Measurements from ENCODE around the gene AFAP1.

Gene AFAP1

GRCh38 chr4:7890635-7891393 lies 48.8 kb downstream of the AFAP1 start:
- no peak for DNase-seq

DNA sequence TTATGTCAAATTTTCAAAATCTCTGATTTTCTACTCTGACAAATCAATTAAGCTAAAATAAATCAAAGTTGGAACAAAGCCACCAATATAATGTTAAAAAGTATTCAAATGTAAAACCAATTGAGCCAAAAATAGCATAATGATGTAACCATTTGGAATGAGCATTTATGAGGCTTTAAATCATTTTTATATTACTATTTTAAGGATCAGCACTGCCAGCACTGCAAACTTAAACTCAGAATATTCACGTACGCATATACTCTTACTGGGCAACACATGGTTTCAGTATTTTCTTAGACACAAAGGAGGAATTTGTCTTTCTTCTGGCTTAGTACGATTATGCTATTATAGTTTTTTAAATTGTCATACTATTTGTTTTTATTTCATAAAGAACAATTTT lies 52.2 kb downstream of the AFAP1 start:
- no peak for DNase-seq

DNA sequence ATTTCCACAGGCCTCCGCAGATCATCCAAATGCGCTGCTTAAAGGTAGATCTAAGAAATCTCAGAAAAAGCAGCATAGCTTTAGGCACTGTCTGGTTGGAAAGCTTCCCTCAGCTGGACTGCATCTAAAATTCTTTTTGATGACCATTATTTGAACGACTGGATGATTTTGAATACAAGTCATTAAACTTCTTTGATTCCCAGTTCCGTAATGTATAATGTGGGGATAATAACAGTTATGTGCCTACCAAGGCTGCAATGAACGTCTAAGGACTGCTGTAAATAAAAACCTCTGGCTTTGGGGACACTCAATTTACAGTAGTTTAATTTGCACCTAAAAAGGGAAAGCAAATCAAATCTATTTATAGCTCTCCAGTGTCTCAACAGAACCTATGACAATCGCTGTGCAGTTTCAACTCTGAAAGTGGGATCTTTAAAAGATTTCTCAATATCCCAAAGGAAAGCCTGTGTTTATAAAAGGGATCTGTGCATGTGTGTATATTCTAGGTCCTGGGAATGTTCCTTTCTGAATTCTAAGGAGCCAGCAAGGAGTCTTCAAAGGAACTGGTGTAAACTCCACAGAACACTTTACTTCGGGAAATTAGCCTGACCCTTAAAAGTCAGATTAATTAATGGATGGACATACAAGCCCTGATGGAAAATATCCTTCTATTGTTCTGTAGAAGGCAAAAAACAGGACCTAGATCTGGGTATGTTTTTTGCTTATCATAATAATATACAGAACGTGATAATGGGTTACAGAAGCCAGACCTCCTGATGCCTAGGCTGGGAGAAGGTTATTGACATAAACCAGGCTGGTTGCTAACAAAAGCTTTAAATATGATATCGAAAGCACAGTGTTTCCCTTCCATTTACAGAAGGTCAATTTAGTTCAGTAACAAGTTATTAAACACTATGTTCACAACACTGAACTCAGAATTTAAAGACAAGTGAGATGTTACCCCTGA lies 53.4 kb downstream of the AFAP1 start:
- DNase-seq, result no peak

DNA sequence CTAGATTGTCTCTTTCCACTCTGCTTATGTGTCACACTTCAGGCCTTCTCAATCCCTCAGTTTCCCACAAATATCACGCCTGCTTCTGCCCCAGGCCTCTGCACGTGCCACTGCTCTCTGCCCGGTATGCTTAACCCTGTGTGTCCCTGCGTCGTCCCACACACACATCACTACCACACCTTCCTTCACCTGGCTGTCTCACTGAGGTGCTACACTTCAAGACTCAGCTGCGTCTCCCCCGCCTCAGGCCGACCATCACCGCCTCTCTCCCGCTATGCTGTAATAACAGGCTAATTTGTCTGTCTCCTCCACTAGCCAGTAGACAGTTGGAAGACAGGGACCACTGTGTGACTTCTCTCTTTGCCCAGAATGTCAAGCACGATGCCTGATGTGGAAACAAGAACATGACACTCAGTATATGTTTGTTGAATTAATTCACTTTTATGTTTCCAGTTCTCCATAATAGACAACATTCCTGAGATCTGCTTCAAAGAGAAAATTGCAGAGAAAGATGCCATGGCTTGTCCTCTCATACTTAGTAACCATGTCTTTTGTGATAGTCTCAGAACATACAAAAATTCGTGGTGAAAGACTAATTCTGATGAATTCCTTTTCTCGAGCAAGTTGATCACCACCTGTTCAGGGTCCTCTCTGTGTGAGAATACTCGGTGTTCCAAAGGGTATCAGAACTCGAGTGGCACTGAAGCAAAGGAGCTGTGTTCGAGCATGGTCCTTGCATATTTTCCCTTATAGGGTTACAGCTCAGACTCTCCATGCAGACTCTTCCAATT lies 54.2 kb downstream of the AFAP1 start:
- DNase-seq, result no peak

DNA sequence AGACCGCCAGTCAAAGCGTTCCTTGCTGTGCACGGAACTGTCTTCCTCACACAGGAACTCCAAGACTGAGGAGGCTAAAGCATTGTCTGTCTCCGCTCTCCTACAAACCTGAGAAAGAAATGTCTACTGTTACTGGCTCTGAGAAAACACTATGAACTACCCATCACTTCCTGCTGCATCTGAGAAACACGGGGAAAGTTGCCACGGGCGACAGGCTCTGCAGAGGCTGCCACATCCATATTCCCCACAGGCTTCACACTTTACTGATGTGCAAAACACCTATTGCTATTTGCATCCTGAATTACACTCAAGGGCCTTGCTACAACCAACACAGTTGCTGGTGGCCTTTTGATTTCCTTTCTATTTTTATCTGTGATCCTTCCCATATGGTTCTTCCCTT lies 59.0 kb downstream of the AFAP1 start:
- no peak for DNase-seq

- DNase-seq, result no peak
Measured at GRCh38 chr4:7879127-7879526, 60.5 kb downstream of the AFAP1 start.

DNA sequence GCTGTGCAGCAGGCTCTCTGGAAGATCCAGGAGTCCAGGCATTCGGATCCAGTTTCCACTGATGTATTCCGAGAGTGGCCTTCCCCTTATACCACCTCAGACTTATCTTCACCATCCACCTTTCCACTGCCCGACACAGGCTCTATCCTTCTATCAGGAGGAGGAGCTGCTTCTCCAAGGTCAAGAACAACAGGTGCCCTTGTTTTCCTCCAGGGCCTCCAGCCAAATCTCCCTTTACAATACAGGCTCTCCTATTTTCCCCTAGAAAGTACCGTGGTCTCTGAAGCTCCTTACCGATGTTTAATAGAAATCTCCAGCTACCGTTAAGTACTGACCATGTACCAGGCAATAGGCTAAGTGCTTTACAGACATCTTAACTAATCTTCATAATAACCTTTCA lies 61.3 kb downstream of the AFAP1 start:
- DNase-seq, result no peak

GRCh38 chr4:7877176-7877575 lies 62.5 kb downstream of the AFAP1 start:
- no peak for DNase-seq

- peak; percentile 16 to 46 for DNase-seq
Measured at GRCh38 chr4:7876201-7876875, 63.3 kb downstream of the AFAP1 start.

DNA sequence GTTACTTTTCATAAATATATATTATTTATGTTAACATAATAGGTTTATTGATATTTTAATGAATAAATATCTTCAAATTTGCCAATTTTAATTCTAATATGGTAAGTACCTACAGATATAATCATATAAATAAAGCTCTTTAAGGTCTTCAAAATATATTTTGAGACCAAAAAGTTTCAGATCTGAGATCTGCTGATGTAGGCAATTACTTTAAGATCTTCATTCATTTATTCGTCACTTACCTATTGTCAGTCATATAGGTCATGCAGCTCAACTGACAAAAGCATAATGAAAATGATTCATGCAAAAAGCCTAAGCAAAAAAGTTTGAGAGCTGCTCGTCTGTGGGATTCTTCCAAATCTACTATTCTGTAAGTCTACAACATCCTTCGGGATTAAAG lies 64.8 kb downstream of the AFAP1 start:
- DNase-seq, result no peak

GRCh38 chr4:7873881-7874280 lies 65.8 kb downstream of the AFAP1 start:
- DNase-seq, result no peak

DNA sequence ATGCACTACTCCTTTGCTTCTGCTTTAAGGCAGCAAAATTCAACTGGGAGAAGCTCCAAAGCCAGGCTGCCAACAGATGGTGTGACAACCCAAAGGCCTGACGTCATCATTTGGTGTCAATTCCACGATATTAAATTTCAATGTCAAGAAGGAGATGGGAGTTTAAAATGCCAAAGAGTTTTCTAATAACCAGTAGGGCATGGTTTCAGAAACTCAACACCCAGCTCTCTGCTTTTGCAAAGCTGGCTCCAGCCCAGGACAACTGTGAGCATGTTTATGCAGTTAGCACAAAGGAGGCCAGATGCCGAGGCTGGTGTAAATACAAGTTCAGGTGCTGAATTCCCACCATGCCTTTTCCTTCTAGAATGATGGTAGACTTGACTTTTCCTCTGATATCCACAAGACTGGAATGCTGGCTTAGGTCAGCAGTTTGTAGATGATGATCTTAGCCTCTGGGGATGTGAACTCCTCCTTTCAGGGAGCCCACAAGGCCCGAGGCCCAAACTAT lies 67.3 kb downstream of the AFAP1 start:
- DNase-seq, result no peak

DNA sequence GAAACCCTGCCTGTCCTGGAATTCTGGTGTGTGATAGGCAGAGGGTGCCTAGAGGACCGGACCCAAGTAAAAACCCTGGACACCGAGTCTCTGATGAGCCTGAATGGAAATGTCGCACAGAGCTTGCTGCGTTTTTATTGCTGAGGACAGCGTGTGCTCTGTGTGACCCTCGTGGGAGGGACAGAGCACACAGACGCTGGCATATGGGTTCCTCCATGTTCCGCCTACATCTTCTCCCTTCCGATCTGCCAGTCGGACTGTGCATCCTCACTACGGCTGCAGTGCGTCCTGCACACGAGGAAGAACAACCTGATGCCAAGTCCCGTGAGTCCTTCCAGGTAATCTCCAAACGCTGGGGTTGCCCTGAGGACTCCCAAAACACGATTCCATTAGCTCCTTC lies 68.3 kb downstream of the AFAP1 start:
- DNase-seq, result no peak

DNA sequence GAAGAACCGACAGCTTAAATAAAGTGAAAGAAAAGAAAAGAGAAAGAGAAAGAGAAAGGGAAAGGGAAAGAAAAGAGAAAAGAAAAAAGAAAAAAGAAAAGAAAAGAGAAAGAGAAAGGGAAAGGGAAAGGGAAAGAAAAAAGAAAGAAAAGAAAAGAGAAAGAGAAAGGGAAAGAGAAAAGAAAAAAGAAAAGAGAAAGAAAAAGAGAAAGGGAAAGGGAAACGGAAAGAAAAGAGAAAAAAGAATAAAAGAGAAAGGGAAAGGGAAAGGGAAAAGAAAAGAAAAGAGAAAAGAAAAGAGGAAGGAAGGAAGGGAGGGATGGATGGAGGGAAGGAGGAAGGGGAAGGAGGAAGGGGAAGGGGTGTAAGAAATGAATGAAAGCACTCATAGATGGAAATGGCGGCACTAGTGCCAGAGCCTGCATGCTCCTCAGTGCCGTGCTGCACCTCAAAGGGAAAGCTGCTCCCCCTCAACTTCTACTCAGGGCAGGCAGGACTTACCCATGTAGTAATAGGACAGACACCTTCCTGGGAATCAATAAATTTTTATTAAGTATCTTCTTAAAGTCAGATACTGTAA lies 70.7 kb downstream of the AFAP1 start:
- peak in 1 of 2 donors; percentile 42 for DNase-seq

DNA sequence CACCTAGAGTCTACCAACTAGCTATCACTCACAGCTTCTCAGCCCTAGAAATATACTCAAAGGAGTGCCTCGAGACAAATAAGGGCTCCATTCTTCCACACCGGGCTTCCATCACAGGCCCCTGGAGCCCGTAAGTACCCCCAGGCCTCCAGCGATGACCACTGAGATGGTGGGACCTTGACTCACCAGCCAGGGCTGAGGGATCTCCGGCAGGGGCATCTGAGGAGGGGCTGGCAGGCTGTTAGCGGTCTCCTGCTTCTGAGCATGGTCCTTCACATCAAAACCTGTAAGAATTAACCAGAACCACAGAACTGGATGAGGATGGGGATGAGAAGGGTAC lies 71.3 kb downstream of the AFAP1 start:
- DNase-seq, result no peak

DNA sequence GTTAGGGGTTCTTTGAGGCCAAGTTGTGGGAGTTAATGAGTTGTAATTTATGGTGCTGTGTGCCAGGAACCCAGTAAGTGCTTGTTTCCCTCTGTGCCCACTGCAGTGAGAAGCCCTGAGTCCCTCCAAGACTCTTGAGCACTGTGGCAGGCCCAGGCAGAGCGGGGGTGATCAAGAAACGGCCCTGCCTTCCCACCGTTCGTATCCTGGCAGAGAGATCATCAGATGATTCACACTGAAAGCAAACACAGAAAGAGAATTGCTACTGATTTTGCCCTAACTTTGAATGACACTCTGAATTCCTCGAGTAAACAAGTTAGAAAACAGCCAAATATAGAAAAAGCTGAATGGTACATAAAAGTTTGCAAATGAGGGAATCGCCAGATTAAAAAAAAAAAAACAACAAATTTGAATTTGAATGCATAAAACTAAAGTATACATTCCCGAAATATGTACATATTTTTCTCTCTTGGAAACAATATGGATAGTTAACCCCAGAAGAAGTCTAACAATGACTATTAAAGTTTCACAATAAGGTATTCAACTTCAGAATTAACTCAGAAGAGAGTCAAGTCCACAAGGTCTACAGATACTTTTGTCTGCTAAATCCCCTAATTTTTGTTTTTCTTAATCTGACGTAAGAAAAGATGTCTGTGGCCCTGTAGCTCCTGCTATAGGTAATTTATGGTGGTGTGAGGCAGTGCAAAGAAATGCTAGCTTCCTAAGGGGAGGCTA lies 71.8 kb downstream of the AFAP1 start:
- DNase-seq, result no peak

- no peak for DNase-seq
Measured at GRCh38 chr4:7867191-7867590, 72.5 kb downstream of the AFAP1 start.

DNA sequence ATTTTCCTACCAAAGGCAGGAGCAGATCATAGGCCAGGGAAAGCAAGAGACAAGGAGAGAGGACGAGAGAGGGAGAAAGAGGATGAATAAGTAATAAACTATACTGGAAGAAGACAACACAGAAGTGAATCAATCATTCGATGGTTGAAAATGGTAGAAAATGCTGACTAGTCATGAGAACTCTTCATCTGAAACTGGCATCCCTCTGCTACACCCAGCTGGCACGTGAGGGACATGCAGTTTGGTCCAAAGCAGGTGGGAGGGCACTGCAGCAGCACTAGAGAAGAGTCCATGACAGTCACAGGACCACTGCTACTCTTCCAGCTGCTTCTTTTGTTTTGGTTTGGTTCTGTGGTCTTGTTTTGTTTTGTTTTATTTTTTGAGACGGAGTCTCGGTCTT lies 74.1 kb downstream of the AFAP1 start:
- no peak for DNase-seq

- no peak for DNase-seq
Measured at GRCh38 chr4:7864685-7865084, 75.0 kb downstream of the AFAP1 start.

DNA sequence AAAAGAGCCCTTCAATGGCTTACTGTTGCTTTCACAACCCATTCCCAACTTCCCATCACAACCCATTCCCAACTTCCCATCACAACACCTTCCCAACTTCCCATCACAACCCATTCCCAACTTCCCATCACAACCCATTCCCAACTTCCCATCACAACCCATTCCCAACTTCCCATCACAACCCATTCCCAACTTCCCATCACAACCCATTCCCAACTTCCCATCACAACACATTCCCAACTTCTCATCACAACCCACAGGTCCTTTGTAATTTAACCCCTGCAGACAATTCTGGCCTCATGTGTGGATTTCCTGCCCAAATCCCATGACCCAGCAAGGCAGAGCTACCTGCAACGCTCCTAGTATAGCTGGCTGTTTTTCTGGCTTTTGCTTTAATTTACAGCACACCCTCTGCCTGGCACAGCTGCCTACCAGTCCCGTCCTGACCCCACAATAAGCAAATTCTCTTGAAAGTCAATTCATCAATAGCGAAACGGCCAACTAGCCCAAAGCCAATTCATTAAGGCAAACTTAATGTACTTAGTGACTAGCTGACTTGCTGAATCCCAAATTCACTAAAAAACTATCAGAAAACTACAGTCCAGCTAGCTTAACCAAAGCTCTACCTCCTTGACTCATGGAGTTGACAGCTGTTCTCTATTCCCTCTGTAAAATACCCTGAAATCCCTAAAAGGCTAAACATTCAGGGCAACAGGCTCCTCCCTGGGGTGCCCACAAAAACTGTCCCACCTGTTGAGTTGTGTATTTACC lies 75.6 kb downstream of the AFAP1 start:
- peak in 1 of 2 donors; percentile 34 for DNase-seq
